DMS79 (cell line): Measurements from ENCODE around the gene HPN.
"Not testable (repeated sequence)": the region's sequence is repeated elsewhere in the genome, so short reads cannot be mapped to it uniquely, and the experiment has no call there.

Source experiments
- DNase-seq: peaks from one replicate; lab custom pipeline; 2025; lab: John Stamatoyannopoulos, UW

Gene HPN

DNA sequence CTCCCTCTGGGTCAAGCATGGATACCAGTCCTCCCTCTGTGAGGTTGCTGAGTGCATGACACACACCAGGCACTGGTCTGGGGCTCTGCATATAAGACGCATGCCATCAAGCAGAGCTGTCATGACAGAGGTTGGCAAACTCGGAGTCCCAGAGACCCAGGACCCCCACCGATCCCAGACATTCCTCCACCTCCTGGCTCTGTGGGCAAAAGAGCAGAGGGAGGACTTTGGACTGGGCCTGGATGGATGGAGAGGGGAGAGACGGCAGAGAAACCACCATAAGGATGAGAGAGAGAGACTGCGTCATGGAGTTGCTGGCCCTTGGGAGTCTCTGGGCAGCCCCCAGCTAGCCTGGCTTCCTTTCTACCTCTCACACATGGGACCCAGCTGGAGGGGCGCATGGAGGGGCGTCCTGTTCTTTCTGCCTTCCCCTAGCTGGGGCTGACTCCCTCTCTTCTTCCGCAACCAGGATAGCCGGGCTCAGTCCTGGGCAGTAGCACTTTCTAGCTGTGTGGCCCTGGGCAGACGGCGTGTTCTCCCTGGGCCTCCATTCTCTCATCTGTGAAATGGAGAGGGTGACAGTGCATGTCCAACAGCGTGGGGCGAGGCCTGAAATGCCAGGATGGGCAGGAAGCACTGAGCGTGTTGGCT is 1.6 kb downstream of the HPN start:
- no peak for DNase-seq

DNA sequence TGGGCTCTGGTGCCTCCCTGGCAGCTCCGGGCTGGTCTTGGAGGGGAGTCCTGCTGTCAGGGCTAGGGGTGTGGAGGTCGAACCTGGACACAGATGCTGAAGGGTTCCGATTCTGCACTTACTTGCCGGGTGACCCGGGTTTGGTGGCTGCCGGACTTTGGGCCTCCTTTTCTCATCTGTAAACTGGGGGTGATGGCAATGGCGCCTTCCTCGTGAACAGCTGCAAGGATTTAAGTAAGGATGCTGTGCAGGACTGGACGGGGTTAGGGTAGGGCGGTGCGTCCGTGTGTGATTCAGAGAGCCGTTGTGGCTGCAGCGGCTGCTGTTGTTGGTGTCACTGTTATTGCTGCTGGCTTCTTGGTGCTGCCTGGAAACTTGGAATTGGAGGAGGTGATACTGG is 2.4 kb downstream of the HPN start:
- DNase-seq, result no peak

DNA sequence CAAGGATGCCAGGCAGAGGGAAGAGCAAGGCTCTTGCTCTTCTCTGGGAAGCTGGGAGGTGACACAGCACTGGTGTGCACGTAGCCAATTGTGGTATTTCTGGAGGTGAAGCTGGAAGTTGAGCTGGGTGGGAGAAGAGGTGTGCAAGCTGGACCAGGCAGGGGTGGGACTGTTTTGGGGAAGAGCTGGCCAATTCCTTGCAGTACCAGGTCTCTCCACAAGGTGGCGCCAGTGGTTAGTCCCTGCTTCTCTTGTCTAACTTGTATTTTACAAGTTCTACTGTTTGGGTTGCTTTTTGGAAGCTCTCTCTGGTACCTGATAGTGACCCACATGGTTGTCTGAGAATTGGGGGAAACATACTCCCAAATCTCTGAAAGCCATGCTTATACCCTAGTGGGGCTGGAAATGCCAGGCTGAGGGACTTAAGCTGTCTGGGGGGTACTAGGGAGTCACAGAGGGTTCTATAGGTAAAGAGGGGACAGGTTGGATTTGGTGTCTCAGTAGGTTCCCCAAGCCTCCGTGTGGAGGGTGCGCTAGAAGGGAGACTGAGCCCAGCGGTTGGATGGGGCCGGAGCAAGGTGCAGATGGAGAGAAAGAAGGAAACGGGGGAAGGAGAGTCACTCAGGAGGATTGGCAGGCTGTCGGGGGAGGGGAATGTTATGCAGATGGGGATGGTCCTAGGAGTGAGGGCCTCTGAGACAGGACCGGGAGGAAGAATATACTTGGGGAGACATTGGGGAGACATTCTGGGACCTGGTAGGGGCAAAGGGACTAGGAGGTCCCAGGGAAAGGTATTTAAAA is 3.0 kb downstream of the HPN start:
- DNase-seq, result no peak

- no peak for DNase-seq
Measured at GRCh38 chr19:35045667-35046300, 4.3 kb downstream of the HPN start.

- no peak for DNase-seq
Measured at GRCh38 chr19:35046461-35046860, 4.9 kb downstream of the HPN start.

GRCh38 chr19:35048911-35049411 is 7.4 kb downstream of the HPN start:
- no peak for DNase-seq

- no peak for DNase-seq
Measured at GRCh38 chr19:35049456-35049855, 7.9 kb downstream of the HPN start.

DNA sequence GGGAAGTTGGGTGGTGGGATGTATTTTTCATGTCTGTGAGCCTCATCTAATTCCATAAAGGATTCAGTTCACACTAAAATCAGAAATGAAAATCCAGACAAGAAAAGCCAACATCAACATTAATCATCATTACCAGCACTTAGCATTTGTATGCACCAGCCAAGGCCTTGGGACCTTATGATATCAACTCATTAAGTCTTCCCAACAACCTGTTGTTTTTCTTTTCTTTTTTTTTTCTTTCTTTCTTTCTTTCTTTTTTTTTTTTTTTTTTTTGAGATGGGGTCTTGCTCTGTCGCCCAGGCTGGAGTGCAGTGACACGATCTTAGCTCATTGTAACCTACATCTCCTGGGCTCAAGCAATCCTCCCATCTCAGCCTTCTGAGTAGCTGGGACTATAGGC is 9.1 kb downstream of the HPN start:
- not testable (repeated sequence) for DNase-seq

DNA sequence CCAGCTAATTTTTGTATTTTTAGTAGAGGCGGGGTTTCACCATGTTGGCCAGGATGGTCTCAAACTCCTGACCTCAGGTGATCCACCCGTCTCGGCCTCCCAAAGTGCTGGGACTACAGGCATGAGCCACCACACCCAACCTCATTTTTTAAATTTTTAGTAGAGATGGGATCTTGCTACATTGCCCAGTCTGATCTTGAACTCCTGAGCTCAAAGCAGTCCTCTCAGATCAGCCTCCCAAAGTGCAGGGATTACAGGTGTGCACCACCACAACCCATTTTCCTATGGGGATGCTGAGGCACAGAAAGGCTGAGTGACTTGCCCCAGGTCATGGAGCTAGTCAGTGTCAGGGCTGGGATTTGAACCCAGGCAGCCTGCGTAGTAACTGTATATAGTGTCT is 9.7 kb downstream of the HPN start:
- DNase-seq, result not testable (repeated sequence)

GRCh38 chr19:35051796-35052195 is 10.3 kb downstream of the HPN start:
- no peak for DNase-seq

GRCh38 chr19:35052599-35053190 is 11.2 kb downstream of the HPN start:
- DNase-seq, result no peak

DNA sequence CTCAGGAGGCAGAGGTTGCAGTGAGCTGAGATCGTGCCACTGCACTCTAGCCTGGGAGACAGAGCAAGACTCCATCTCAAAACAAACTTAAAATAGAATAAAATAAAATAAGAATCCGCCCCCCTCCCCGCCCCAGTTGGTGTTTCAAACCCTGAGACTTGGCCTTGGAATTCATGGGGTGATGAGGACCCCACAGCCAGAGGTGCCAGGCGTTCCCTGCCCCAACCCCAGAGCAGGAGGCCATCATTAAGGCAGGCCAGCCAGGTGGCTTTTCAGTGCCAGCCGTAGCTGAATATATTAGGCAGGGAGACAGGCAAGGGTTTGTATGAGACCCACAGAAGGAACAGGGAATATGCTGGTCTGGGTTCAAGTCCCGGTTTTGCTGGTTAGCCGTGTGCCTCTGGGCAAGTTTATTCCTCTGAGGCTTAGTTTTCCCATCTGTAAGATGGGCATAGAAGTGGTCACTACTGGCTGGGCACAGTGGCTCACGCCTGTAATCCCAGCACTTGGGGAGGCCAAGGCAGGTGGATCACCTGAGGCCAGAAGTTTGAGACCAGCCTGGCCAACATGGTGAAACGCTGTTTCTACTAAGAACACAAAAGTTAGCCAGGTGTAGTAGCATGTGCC is 12.3 kb downstream of the HPN start:
- no peak for DNase-seq

GRCh38 chr19:35054626-35055025 is 13.1 kb downstream of the HPN start:
- DNase-seq, result no peak

DNA sequence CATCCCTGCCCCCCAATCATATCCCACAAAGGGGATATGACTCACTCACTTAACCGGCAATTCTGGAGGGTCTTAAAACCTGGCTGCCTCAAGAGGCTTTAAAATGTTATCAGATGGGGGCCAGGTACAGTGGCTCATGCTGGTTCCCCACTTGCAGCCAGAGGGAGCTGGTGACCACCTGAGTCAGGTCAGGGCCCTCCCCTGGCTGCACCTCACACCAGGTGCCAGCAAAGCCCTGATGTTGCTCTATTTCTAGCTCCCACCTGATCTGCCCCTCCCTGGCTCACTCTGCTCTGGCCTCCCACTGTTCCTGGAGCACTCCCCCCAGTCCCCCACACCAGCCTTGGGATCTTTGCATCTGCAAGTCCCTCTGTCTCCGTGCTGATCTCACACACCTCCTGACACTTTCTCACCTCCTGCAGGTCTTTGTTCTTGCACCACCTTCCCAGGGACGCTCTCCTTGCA is 14.2 kb downstream of the HPN start:
- DNase-seq, result no peak

DNA sequence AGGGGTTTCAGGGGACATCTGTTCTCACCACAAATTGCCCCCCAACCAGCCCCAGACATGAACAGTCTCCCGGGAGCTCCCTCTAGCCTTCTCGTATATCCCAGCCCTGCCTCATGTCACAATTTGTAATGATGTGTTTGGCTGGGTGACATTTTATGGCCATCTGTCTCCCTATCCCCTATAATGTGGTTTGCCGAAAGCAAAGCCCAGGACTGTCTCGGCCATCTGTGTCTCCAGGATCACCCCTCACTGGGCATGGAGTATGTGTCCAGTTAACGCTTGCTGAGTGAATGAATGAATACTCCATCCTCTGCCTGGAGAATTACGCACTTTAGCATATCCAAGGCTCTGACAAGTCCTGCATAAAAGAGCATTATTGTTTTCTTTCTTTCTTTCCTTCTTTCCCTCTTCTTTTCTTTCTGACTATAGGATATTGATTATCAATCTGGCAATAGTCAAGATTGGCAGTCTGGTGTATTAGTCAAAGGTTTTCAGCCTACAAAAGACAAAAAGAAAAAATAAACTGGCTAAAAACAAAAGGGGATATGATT is 15.1 kb downstream of the HPN start:
- no peak for DNase-seq

DNA sequence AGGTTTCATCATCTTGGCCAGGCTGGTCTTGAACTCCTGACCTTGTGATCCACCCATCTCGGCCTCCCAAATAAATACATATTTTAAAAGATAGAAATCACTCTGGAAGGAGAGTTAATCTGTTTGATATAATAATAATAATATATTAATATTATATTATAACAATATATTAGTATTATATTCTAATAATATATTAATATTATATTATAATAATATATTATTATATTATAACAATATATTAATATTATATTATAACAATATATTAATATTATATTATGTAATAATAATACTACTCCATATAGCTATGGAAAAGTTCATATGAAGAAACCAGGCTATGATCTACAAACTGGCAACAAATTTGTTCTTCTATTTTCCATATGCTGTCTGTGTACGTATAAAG is 16.8 kb downstream of the HPN start:
- no peak for DNase-seq

GRCh38 chr19:35059006-35059798 is 17.7 kb downstream of the HPN start:
- DNase-seq, result no peak

DNA sequence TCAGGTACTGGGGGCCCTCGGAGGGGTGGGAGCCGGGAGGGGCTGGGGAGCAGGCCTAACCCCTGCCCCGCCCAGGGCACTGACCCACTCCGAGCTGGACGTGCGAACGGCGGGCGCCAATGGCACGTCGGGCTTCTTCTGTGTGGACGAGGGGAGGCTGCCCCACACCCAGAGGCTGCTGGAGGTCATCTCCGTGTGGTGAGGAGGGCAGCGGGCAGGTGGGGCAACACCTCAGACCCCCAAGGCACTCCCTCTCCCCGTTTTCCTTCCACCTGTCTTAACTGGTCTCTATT is 18.2 kb downstream of the HPN start:
- no peak for DNase-seq

GRCh38 chr19:35060160-35060855 is 18.8 kb downstream of the HPN start:
- DNase-seq, result no peak

- no peak for DNase-seq
Measured at GRCh38 chr19:35061583-35062373, 20.3 kb downstream of the HPN start.
